ENCODE data around the gene RFX6. TPM values are rescaled to one million over a fixed set of nuclear protein-coding genes. Genes with fewer than 3 reads are reported as not detected.

The RFX6 gene
- total RNA-seq, 1 experiment from 2014 or later = not detected

DNA sequence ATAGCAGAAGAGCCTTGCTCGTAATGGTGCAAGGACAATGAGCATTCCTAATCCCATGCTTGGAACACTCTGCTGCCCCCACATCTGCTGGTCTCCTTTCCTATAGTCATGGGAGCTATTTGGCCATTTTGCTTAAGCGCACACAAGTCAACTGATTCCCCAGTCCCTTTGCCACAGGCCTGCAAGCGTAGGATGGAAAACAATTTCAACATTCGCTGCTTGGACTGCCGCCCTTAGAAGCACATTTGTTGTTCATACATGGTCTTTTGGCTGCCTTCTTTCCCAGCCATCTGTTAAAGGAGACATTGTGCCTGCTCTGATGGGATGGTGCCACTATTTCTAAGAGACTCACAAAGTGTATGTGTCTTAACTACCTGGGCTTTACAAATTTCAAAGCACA, 96.9 kb downstream of the RFX6 start:
- no peak overlapping the region for H2AFZ ChIP-seq (ENCODE audit: low read depth, low read length, poor library complexity, severe bottlenecking)
- no peaks in the 10 kb centered on the region for H4K20me1 ChIP-seq (ENCODE audit: insufficient read depth)
- H3K36me3 ChIP-seq (ENCODE audit: control insufficient read depth in 1 of 2, insufficient read depth in 2 of 2, low read length in 2 of 2) = no peaks in the 10 kb centered on the region
- H3K79me2 ChIP-seq (ENCODE audit: insufficient read depth, low read length) = no peaks in the 10 kb centered on the region
- H3K9ac ChIP-seq (ENCODE audit: low read length) = no peak overlapping the region
- ChIA-PET CTCF (no interaction called here), RAD21 (ENCODE audit: low non-redundant PET in 1 of 2, low total read pairs in 2 of 2, uncharacterized antibody in 2 of 2, unreplicated experiment in 2 of 2) (no interaction called here), POLR2A (no interaction called here)
- no peak overlapping the region for H3K27ac ChIP-seq (ENCODE audit: low read depth, low read length)
- no peak overlapping the region for H3K4me2 ChIP-seq (ENCODE audit: low read length)
- BruUV-seq (replicated peaks) = no TSS peak
- no peaks in the 10 kb centered on the region for H3K27me3 ChIP-seq (ENCODE audit: insufficient read depth, low read length)
- no peaks in the 10 kb centered on the region for H3K4me1 ChIP-seq (ENCODE audit: control insufficient read depth in 1 of 2, insufficient read depth in 2 of 2, low read length in 2 of 2)
- H3K9me3 ChIP-seq (ENCODE audit: control insufficient read depth in 1 of 2, insufficient read depth in 1 of 2, low read depth in 1 of 2, low read length in 2 of 2) = no peaks in the 10 kb centered on the region
- H3K9me2 ChIP-seq (ENCODE audit: insufficient read depth) = no peaks in the 10 kb centered on the region; the same call in 1 of the 2 replicates
- TF ChIP-seq ELF1 (IDR thresholded peaks at IDR 0.05; ENCODE audit: borderline replicate concordance, low read depth) (no peak), CEBPB (IDR thresholded peaks at IDR 0.05; ENCODE audit: low read depth) (no peak), EZH2phosphoT487 (IDR thresholded peaks at IDR 0.05; ENCODE audit: borderline replicate concordance) (no peak), TCF7L2 (IDR thresholded peaks at IDR 0.05; ENCODE audit: borderline replicate concordance, extremely low read depth, insufficient read depth, insufficient read length) (no peak), FOSL1 (IDR thresholded peaks at IDR 0.05; ENCODE audit: low read depth) (no peak), CBX3 (IDR thresholded peaks at IDR 0.05; ENCODE audit: low read depth) (no peak), SRF (IDR thresholded peaks at IDR 0.05; ENCODE audit: low read depth) (no peak), SIN3A (IDR thresholded peaks at IDR 0.05; ENCODE audit: low read depth) (no peak), EGR1 (IDR thresholded peaks at IDR 0.05; ENCODE audit: low read depth) (no peak), POLR2AphosphoS5 (IDR thresholded peaks at IDR 0.05; ENCODE audit: low read depth, low read length) (no peak), ZNF274 (IDR thresholded peaks at IDR 0.05; ENCODE audit: low read depth, low read length) (no peak), SP1 (IDR thresholded peaks at IDR 0.05; ENCODE audit: low read depth) (no peak), RAD21 (IDR thresholded peaks at IDR 0.05; ENCODE audit: low read depth) (no peak), EZH2 (IDR thresholded peaks at IDR 0.05) (no peak), ZFX (IDR thresholded peaks at IDR 0.05) (no peak), JUND (IDR thresholded peaks at IDR 0.05) (no peak), POLR2A (IDR thresholded peaks at IDR 0.05; ENCODE audit: borderline replicate concordance, extremely low read depth, insufficient read depth, insufficient read length) (no peak)
- TF ChIP-seq, protein P1, sequence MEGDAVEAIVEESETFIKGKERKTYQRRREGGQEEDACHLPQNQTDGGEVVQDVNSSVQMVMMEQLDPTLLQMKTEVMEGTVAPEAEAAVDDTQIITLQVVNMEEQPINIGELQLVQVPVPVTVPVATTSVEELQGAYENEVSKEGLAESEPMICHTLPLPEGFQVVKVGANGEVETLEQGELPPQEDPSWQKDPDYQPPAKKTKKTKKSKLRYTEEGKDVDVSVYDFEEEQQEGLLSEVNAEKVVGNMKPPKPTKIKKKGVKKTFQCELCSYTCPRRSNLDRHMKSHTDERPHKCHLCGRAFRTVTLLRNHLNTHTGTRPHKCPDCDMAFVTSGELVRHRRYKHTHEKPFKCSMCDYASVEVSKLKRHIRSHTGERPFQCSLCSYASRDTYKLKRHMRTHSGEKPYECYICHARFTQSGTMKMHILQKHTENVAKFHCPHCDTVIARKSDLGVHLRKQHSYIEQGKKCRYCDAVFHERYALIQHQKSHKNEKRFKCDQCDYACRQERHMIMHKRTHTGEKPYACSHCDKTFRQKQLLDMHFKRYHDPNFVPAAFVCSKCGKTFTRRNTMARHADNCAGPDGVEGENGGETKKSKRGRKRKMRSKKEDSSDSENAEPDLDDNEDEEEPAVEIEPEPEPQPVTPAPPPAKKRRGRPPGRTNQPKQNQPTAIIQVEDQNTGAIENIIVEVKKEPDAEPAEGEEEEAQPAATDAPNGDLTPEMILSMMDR (IDR thresholded peaks at IDR 0.05 in 2 of 3, conservative IDR thresholded peaks at IDR 0.05 in 1 of 3; ENCODE audit: borderline replicate concordance in 1 of 3, insufficient read depth in 1 of 3, low read depth in 2 of 3, low read length in 2 of 3) = no peak
- TF ChIP-seq, protein P2, sequence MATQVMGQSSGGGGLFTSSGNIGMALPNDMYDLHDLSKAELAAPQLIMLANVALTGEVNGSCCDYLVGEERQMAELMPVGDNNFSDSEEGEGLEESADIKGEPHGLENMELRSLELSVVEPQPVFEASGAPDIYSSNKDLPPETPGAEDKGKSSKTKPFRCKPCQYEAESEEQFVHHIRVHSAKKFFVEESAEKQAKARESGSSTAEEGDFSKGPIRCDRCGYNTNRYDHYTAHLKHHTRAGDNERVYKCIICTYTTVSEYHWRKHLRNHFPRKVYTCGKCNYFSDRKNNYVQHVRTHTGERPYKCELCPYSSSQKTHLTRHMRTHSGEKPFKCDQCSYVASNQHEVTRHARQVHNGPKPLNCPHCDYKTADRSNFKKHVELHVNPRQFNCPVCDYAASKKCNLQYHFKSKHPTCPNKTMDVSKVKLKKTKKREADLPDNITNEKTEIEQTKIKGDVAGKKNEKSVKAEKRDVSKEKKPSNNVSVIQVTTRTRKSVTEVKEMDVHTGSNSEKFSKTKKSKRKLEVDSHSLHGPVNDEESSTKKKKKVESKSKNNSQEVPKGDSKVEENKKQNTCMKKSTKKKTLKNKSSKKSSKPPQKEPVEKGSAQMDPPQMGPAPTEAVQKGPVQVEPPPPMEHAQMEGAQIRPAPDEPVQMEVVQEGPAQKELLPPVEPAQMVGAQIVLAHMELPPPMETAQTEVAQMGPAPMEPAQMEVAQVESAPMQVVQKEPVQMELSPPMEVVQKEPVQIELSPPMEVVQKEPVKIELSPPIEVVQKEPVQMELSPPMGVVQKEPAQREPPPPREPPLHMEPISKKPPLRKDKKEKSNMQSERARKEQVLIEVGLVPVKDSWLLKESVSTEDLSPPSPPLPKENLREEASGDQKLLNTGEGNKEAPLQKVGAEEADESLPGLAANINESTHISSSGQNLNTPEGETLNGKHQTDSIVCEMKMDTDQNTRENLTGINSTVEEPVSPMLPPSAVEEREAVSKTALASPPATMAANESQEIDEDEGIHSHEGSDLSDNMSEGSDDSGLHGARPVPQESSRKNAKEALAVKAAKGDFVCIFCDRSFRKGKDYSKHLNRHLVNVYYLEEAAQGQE (IDR thresholded peaks at IDR 0.05; ENCODE audit: low read depth) = no peak
- TF ChIP-seq, protein P3, sequence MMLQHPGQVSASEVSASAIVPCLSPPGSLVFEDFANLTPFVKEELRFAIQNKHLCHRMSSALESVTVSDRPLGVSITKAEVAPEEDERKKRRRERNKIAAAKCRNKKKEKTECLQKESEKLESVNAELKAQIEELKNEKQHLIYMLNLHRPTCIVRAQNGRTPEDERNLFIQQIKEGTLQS (IDR thresholded peaks at IDR 0.05) = no peak
- intact Hi-C loops (cut with micrococcal nuclease) = no loop called here
- no peak for DNase-seq (ENCODE audit: low read depth, low spot score)
- ATAC-seq = no peak
- no peak overlapping the region for H3K4me3 ChIP-seq (replicated peaks in 1 of 2; ENCODE audit: low read depth in 1 of 2, low read length in 2 of 2)

All from HCT116 (cell line).